Urothelium cell line (cell line): Measurements from ENCODE around the gene LAMC1.

Source experiments
- DNase-seq: peaks from one replicate; pipeline ENCODE4 v3.0.0; 2011; ENCODE audit warnings: low spot score, mixed read lengths
- FAIRE-seq: peaks from 2 replicates; lab custom pipeline; 2011; peaks lifted over from hg19 to GRCh38; lab: Jason Lieb, UNC

LAMC1 gene

GRCh38 chr1:183023146-183023600 is at the start of gene LAMC1:
LAMC1 (plus strand) TSS chr1:183023420; CDS start chr1:183023717, 297 bp downstream.
- FAIRE-seq (no peak), DNase-seq (peak; percentile 90)

GRCh38 chr1:182974506-182975191 is 48.6 kb upstream of the LAMC1 start:
- no peak for FAIRE-seq

DNA sequence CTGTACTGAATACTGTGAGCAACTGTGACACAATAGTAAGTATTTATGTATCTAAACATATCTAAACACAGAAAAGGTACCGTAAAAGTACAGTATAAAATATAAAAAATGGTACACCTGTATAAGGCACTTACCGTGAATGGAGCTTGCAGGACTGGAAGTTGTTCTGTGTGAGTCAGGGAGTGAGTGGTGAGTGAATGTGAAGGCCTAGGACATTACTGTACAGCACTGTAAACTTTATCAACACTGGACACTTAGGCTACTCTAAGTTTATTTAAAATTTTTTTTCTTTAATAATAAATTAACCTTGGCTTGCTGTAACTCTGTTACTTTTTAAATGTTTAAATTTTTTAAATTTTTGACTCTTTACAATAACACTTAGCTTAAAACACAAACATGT is 45.7 kb upstream of the LAMC1 start:
- FAIRE-seq = no peak

More at GRCh38 chr1:182974506-182975191, 48.6 kb upstream of the LAMC1 start:
- no peak for DNase-seq

DNA sequence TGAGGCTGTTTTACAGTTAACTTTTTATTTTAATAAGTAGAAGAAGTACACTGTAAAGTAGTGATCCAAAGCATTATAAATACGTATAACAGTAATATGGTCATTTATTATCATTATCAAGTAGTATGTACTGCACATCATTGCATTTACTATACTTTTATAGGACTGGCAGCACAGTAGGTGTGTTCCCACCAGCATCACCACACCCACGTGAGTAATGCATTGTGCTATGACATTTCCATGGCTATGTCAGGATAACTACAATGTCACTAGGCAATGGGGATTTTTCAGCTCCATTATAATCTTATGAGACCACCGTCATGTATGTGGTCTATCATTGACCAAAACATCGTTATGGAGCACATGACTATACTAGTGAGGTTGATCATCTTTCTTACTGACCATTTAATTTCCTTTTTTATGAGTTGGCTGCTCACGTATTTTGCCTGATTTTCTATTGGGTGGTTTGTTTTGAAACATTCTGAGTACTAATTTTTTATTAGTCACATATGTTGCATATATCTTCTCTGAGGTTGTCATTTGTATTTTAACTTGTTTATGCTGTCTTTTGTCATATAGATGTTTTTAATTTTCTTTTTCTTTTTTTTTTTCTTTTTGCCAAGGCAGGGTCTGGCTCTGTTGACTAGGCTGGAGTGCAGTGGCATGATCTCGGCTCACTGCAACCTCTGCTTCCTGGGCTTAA is 44.9 kb upstream of the LAMC1 start:
- DNase-seq = no peak
- no peak for FAIRE-seq

More for the DNA sequence above, 45.7 kb upstream of the LAMC1 start:
- no peak for DNase-seq

DNA sequence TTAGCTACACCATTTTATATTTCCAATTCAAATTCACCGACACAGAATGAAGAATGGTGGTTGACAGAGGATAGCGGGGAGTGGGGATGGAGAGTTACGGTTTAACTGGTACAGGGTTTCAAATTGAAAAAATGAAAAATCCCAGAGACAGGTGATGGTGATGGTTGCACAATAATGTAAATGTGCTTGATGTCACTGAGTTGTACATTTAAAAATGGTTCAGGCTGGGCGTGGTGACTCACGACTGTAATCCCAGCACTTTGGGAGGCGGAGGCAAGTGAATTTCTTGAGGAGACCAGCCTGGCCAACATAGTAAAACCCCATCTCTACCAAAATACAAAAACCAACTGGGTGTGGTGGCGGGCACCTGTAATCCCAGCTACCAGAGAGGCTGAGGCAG is 39.1 kb upstream of the LAMC1 start:
- DNase-seq = no peak
- FAIRE-seq = no peak

DNA sequence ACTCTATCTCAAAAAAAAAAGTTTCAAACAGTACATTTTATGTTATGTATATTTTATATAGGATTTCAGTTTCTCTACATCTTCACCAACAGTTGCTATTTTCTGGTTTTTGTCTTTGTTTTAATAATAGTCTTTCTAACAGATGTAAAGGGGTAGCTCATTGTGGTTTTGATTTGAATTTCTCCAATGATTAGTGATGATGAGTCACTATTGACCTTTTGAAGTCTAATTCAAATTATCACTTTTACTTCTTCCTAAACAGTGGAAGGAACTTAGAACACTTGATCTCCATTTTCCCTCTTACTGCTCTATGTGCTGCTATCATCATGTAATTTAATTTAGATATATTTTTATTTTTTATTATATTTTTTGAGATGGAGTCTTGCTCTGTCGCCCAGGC is 38.6 kb upstream of the LAMC1 start:
- FAIRE-seq (no peak), DNase-seq (no peak)

GRCh38 chr1:182985876-182986275 is 37.3 kb upstream of the LAMC1 start:
- FAIRE-seq (no peak), DNase-seq (no peak)

- DNase-seq = no peak
- no peak for FAIRE-seq
These were observed 32.6 kb upstream of the LAMC1 start for GRCh38 chr1:182990413-182991144.

DNA sequence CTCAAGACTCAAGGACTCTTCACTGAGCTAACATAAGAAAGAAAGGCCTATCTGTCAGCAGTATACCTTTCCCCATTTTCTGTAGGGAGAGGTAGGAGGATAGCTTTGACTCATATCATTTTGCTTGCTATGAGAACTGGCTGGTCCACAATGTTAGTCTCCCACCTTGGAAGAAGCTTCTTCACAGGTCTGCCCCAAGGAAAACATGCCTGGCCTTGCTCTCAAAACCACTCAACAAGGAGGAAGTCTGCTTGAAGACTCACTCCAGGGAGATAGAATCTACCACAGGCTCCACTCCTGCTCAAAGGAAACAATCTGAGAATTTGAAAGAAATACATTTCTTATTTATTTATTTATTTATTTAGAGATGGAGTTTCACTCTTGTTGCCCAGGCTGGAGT is 29.5 kb upstream of the LAMC1 start:
- DNase-seq = no peak
- no peak for FAIRE-seq

- DNase-seq (no peak), FAIRE-seq (no peak)
These were observed 27.3 kb upstream of the LAMC1 start for GRCh38 chr1:182995894-182996293.

- DNase-seq (no peak), FAIRE-seq (no peak)
These were observed 26.4 kb upstream of the LAMC1 start for GRCh38 chr1:182996816-182997215.

GRCh38 chr1:182998482-182998881 is 24.7 kb upstream of the LAMC1 start:
- FAIRE-seq (no peak), DNase-seq (no peak)

- FAIRE-seq (no peak), DNase-seq (no peak)
These were observed 22.9 kb upstream of the LAMC1 start for GRCh38 chr1:183000167-183000962.

- no peak for FAIRE-seq
- DNase-seq = no peak
These were observed 21.0 kb upstream of the LAMC1 start for GRCh38 chr1:183002267-183002666.

GRCh38 chr1:183002797-183003196 is 20.4 kb upstream of the LAMC1 start:
- DNase-seq (no peak), FAIRE-seq (no peak)

DNA sequence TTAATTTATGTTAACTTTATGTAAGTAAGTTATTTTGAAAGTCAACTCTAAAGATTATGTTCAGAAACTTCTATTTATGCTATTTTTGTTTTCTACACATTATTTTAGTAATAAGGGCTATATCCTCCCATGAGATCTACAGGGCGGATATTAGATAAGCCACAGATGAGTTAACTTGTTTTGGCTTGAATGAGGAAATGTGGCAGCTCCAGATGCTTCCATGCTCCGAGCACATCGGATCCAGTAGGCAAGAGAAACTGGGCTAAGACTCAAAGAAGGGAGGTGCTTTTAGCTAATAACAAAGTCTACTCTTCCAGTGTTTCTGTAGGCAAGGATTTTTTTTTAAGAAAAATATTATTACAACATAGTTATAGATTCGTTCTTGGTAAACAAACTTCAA is 20.0 kb upstream of the LAMC1 start:
- no peak for FAIRE-seq
- DNase-seq = no peak

DNA sequence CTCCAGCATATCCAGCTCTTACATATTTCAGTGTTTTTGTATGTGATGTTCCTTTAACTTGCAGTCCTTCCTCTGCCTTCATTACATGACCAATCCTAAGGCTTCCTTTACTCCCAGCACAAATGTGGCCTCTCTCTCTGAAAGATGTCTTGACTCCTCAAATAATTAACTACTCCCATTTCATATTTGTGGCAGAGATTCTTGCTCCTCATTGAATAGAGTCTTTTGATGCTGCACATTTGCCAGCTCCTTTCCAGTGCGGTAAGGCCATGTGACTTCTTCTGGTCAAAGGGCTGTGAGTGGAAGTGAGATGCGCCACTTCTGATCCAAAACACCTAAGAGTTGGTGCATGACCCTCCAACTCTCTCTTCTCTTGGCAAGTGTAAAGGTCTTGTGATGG is 19.1 kb upstream of the LAMC1 start:
- DNase-seq = no peak
- FAIRE-seq = no peak

GRCh38 chr1:183011859-183012258 is 11.4 kb upstream of the LAMC1 start:
- no peak for DNase-seq
- no peak for FAIRE-seq

DNA sequence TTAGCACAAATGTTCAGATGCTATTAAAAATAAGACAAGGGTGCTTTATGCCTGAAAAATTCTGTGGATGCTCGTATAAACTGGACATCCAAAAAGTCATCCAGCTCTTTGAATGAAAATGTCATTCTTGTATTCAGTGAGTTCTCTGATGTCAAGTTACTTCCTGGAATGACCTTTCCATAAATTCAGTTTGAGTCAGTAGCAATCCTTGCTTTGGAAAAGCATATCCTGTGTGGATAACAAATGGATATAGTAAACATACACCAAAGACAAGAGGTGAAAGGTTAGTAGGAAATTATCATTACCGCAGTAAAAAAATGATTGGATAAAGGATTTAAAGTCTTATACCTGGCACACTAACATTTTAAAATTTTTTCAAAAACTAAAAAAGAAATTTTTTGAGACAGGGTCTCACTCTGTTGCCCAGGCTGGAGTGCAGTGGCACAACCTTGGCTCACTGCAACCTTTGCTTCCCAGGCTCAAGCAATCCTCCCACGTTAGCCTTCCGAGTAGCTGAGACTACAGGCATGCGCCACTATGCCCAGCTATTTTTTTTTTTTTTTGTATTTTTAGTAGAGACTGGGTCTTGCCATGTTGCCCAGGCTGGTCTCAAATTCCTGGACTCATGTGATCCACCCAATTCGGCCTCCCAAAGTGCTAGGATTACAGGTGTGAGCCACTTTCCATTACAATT is 10.8 kb upstream of the LAMC1 start:
- no peak for FAIRE-seq
- DNase-seq = no peak

GRCh38 chr1:183019139-183019740 is 4.0 kb upstream of the LAMC1 start:
- DNase-seq (no peak), FAIRE-seq (no peak)
